Liver (tissue), 9 donors: ENCODE data around the gene OR10A6. TPM values are rescaled to one million over a fixed set of nuclear protein-coding genes. Genes with fewer than 3 reads are reported as not detected.

Experiments
- DNase-seq: peaks from one replicate; pipeline ENCODE4 v3.0.0-alpha.2; 2017; ENCODE audit warnings: low spot score
- H3K27ac ChIP-seq, 2 donors: one replicate each; pipeline ENCODE4 v1.7.0; 2013; ENCODE audit warnings: inconsistent platforms in 2 of 2, low read length in 2 of 2, control low read depth in 1 of 2, low read depth in 1 of 2, mild to moderate bottlenecking in 1 of 2
- H3K27me3 ChIP-seq, 4 donors: one replicate each; pipeline versions ENCODE4 v1.6.1 to v1.7.0; 2013; ENCODE audit warnings: low read length in 3 of 4, inconsistent platforms in 1 of 4, mild to moderate bottlenecking in 1 of 4, moderate library complexity in 1 of 4; ENCODE audit not compliant: control insufficient read depth in 4 of 4, insufficient read depth in 4 of 4
- H3K36me3 ChIP-seq, 4 donors: one replicate each; pipeline versions ENCODE4 v1.6.1 to v1.7.0; 2013; ENCODE audit warnings: low read length in 3 of 4, mild to moderate bottlenecking in 3 of 4, low read depth in 1 of 4, moderate library complexity in 1 of 4; ENCODE audit not compliant: control insufficient read depth in 4 of 4, insufficient read depth in 3 of 4
- H3K4me1 ChIP-seq, 4 donors: one replicate each; pipeline versions ENCODE4 v1.6.1 to v1.7.0; 2013; ENCODE audit warnings: low read length in 3 of 4, mild to moderate bottlenecking in 3 of 4, moderate library complexity in 1 of 4; ENCODE audit not compliant: control insufficient read depth in 4 of 4, insufficient read depth in 4 of 4
- H3K4me3 ChIP-seq, 3 donors: one replicate each; pipeline versions ENCODE4 v1.6.1 to v1.7.0; 2013; ENCODE audit warnings: low read length in 3 of 3, control low read depth in 1 of 3, low read depth in 1 of 3, mild to moderate bottlenecking in 1 of 3
- H3K9ac ChIP-seq, 2 donors: one replicate each; pipeline ENCODE4 v1.7.0; 2013; ENCODE audit warnings: low read length in 2 of 2, mild to moderate bottlenecking in 2 of 2, moderate library complexity in 2 of 2, control low read depth in 1 of 2, low read depth in 1 of 2
- H3K9me3 ChIP-seq, 4 donors: one replicate each; pipeline versions ENCODE4 v1.6.1 to v1.7.0; 2013; ENCODE audit warnings: low read length in 3 of 4; ENCODE audit not compliant: control insufficient read depth in 4 of 4
- EGR1 ChIP-seq, 2 donors: IDR thresholded peaks; 2 replicates each; pipeline ENCODE4 v1.6.1; 2016 to 2018; ENCODE audit warnings: antibody characterized with exemption in 2 of 2, low read depth in 2 of 2
- FOXA1 ChIP-seq: IDR thresholded peaks from 2 replicates; pipeline ENCODE4 v1.6.1; 2016; ENCODE audit warnings: antibody characterized with exemption
- FOXA2 ChIP-seq: IDR thresholded peaks from 2 replicates; pipeline ENCODE4 v1.6.1; 2016; ENCODE audit warnings: antibody characterized with exemption
- GABPA ChIP-seq, 2 donors: IDR thresholded peaks in 1 of 2; conservative IDR thresholded peaks in 1 of 2; 2 replicates each; pipeline ENCODE4 v1.6.1; 2016; ENCODE audit warnings: antibody characterized with exemption in 2 of 2, mild to moderate bottlenecking in 1 of 2, moderate library complexity in 1 of 2
- HNF4A ChIP-seq, 2 donors: conservative IDR thresholded peaks; 2 replicates each; pipeline ENCODE4 v1.6.1; 2016; ENCODE audit warnings: antibody characterized with exemption in 2 of 2, mild to moderate bottlenecking in 2 of 2
- HNF4G ChIP-seq: IDR thresholded peaks from 2 replicates; pipeline ENCODE4 v1.6.1; 2016; ENCODE audit warnings: antibody characterized with exemption
- JUND ChIP-seq, 2 donors: IDR thresholded peaks; 2 replicates each; pipeline ENCODE4 v1.6.1; 2016; ENCODE audit warnings: antibody characterized with exemption in 2 of 2
- NR2F2 ChIP-seq: IDR thresholded peaks from 2 replicates; pipeline ENCODE4 v1.6.1; 2016; ENCODE audit warnings: antibody characterized with exemption
- RXRA ChIP-seq, 2 donors: IDR thresholded peaks; 2 replicates each; pipeline ENCODE4 v1.6.1; 2017 to 2018; ENCODE audit warnings: antibody characterized with exemption in 2 of 2, mild to moderate bottlenecking in 1 of 2
- TAF1 ChIP-seq: conservative IDR thresholded peaks from 2 replicates; pipeline ENCODE4 v1.6.1; 2016; ENCODE audit warnings: antibody characterized with exemption, mild to moderate bottlenecking
- YY1 ChIP-seq: IDR thresholded peaks from 2 replicates; pipeline ENCODE4 v1.6.1; 2016; ENCODE audit warnings: antibody characterized with exemption, mild to moderate bottlenecking
- WGBS: extraction: QIAGEN DNeasy Blood & Tissue Kit; methylation state at CpG from one replicate; pipeline ENCODE4 v1.1.7; 2013; 5-methylcytosine and 5-hydroxymethylcytosine counted together
- polyA plus RNA-seq, 2 donors: library from polyadenylated mRNA; stranded (reverse) in 1 of 2; unstranded in 1 of 2; fragments of 200-250 nt in 1 of 2; fragments of >200 nt in 1 of 2; fragmentation: Nextera tagmentation in 1 of 2; extraction: Ambion mirVana in 1 of 2; gene quantifications; one replicate each; pipeline versions ENCODE4 v1.2.1 to v1.2.3, GENCODE V29; 2013 to 2015
- total RNA-seq, 2 donors: library from RNA; depleted of rRNA; stranded (reverse); fragments of >200 nt; gene quantifications; one replicate each; pipeline ENCODE4 v1.2.3, GENCODE V29; 2014
- TF ChIP-seq, protein P1 (sequence below): IDR thresholded peaks from 2 replicates; pipeline ENCODE4 v1.6.1; 2016; ENCODE audit warnings: antibody characterized with exemption
- TF ChIP-seq, protein P2 (sequence below): IDR thresholded peaks from 2 replicates; pipeline ENCODE4 v1.6.1; 2016; ENCODE audit warnings: antibody characterized with exemption, mild to moderate bottlenecking
- TF ChIP-seq, protein P3 (sequence below): IDR thresholded peaks from 2 replicates; pipeline ENCODE4 v1.6.1; 2016; ENCODE audit warnings: antibody characterized with exemption
- TF ChIP-seq, protein P4 (sequence below): IDR thresholded peaks from 2 replicates; pipeline ENCODE4 v1.6.1; 2016; ENCODE audit warnings: antibody characterized with exemption
- TF ChIP-seq, protein P5 (sequence below): fragments of 150-350 bp; IDR thresholded peaks from 2 replicates; pipeline ENCODE4 v1.5.1; 2017; ENCODE audit warnings: improper control_type of control experiment, low read depth, low read length; ENCODE audit not compliant: missing input control
- donor health status: healthy.
- donor health status: healthy.
- donor health status: healthy.
- donor health status: healthy.
- donor health status: healthy.

The OR10A6 gene
- total and polyA plus RNA-seq, 4 donors = not detected

DNA sequence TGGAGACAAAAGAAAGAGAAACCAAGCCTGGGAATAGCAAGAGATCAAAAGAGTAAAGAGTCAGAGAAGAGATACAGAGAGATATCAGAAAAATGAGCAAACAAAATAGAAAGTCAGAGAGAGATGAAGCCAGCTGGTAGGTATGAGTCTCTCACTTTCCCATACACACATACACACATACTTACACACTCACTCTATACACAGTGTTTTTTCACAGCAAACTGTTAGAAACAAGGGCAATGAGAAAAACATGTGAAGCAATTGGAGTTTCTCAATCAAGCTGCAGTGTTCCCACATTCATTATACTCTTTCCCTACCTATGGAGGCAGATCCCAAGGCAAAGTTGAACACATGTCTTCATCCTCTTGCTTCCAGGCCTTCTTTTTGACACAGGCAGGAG lies 36.8 kb upstream of the OR10A6 start:
- H3K27ac ChIP-seq = no peak overlapping the region
- H3K4me1 ChIP-seq = no peaks in the 10 kb centered on the region
- no peaks in the 10 kb centered on the region for H3K9me3 ChIP-seq
- no peaks in the 10 kb centered on the region for H3K27me3 ChIP-seq
- no peak for DNase-seq
- no peak overlapping the region for H3K9ac ChIP-seq
- H3K4me3 ChIP-seq = no peak overlapping the region
- H3K36me3 ChIP-seq = no peaks in the 10 kb centered on the region
- TF ChIP-seq, protein P1, sequence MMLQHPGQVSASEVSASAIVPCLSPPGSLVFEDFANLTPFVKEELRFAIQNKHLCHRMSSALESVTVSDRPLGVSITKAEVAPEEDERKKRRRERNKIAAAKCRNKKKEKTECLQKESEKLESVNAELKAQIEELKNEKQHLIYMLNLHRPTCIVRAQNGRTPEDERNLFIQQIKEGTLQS = no peak
- TF ChIP-seq, protein P2, sequence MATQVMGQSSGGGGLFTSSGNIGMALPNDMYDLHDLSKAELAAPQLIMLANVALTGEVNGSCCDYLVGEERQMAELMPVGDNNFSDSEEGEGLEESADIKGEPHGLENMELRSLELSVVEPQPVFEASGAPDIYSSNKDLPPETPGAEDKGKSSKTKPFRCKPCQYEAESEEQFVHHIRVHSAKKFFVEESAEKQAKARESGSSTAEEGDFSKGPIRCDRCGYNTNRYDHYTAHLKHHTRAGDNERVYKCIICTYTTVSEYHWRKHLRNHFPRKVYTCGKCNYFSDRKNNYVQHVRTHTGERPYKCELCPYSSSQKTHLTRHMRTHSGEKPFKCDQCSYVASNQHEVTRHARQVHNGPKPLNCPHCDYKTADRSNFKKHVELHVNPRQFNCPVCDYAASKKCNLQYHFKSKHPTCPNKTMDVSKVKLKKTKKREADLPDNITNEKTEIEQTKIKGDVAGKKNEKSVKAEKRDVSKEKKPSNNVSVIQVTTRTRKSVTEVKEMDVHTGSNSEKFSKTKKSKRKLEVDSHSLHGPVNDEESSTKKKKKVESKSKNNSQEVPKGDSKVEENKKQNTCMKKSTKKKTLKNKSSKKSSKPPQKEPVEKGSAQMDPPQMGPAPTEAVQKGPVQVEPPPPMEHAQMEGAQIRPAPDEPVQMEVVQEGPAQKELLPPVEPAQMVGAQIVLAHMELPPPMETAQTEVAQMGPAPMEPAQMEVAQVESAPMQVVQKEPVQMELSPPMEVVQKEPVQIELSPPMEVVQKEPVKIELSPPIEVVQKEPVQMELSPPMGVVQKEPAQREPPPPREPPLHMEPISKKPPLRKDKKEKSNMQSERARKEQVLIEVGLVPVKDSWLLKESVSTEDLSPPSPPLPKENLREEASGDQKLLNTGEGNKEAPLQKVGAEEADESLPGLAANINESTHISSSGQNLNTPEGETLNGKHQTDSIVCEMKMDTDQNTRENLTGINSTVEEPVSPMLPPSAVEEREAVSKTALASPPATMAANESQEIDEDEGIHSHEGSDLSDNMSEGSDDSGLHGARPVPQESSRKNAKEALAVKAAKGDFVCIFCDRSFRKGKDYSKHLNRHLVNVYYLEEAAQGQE = no peak
- no peak for TF ChIP-seq RXRA (IDR thresholded peaks at IDR 0.05)
- no peak for TF ChIP-seq HNF4A (conservative IDR thresholded peaks at IDR 0.05)
- TF ChIP-seq GABPA (IDR thresholded peaks at IDR 0.05 in 1 of 2, conservative IDR thresholded peaks at IDR 0.05 in 1 of 2) = no peak
- TF ChIP-seq EGR1 (IDR thresholded peaks at IDR 0.05; ENCODE audit: low read depth in 2 of 2) = no peak
- TF ChIP-seq NR2F2 = no peak
- TF ChIP-seq JUND (IDR thresholded peaks at IDR 0.05) = no peak
- TF ChIP-seq, protein P3, sequence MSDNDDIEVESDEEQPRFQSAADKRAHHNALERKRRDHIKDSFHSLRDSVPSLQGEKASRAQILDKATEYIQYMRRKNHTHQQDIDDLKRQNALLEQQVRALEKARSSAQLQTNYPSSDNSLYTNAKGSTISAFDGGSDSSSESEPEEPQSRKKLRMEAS = no peak
- no peak for TF ChIP-seq FOXA2
- TF ChIP-seq TAF1 = no peak
- no peak for TF ChIP-seq YY1
- TF ChIP-seq, protein P4, sequence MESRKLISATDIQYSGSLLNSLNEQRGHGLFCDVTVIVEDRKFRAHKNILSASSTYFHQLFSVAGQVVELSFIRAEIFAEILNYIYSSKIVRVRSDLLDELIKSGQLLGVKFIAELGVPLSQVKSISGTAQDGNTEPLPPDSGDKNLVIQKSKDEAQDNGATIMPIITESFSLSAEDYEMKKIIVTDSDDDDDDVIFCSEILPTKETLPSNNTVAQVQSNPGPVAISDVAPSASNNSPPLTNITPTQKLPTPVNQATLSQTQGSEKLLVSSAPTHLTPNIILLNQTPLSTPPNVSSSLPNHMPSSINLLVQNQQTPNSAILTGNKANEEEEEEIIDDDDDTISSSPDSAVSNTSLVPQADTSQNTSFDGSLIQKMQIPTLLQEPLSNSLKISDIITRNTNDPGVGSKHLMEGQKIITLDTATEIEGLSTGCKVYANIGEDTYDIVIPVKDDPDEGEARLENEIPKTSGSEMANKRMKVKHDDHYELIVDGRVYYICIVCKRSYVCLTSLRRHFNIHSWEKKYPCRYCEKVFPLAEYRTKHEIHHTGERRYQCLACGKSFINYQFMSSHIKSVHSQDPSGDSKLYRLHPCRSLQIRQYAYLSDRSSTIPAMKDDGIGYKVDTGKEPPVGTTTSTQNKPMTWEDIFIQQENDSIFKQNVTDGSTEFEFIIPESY = no peak
- TF ChIP-seq FOXA1 = no peak
- TF ChIP-seq HNF4G = no peak
- TF ChIP-seq, protein P5, sequence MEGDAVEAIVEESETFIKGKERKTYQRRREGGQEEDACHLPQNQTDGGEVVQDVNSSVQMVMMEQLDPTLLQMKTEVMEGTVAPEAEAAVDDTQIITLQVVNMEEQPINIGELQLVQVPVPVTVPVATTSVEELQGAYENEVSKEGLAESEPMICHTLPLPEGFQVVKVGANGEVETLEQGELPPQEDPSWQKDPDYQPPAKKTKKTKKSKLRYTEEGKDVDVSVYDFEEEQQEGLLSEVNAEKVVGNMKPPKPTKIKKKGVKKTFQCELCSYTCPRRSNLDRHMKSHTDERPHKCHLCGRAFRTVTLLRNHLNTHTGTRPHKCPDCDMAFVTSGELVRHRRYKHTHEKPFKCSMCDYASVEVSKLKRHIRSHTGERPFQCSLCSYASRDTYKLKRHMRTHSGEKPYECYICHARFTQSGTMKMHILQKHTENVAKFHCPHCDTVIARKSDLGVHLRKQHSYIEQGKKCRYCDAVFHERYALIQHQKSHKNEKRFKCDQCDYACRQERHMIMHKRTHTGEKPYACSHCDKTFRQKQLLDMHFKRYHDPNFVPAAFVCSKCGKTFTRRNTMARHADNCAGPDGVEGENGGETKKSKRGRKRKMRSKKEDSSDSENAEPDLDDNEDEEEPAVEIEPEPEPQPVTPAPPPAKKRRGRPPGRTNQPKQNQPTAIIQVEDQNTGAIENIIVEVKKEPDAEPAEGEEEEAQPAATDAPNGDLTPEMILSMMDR = no peak

DNA sequence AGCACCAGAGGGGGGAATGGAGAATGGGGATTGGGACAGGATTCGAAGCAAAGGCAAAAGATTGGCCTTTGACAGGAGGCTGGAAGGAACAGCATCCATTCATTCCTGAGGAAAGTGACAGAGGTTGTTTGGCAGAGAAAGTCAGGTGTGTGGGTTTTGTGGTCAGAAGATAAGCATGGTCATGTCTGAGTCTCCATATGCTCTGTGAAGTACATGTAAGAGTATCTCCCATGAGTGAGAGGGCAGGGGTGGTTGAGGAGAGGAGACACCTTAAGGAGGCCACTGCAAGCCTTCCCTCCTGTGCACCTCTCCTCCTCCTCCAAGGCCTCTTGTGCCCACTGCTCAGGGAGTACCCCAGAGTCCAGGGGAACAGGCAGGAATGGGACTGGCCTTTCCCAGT lies 36.0 kb upstream of the OR10A6 start:
- no peak for DNase-seq
- 55% methylated on average over 1 of the region's 1 CpG for WGBS
- H3K9me3 ChIP-seq = no peaks in the 10 kb centered on the region

More for the DNA sequence above, 36.0 kb upstream of the OR10A6 start:
- H3K4me1 ChIP-seq = no peaks in the 10 kb centered on the region
- H3K36me3 ChIP-seq = no peaks in the 10 kb centered on the region
- H3K9ac ChIP-seq = no peak overlapping the region
- TF ChIP-seq, protein P1 = no peak
- no peak for TF ChIP-seq TAF1
- no peak for TF ChIP-seq RXRA (IDR thresholded peaks at IDR 0.05)
- TF ChIP-seq YY1 = no peak
- TF ChIP-seq, protein P3 = no peak
- no peak for TF ChIP-seq FOXA2
- TF ChIP-seq JUND (IDR thresholded peaks at IDR 0.05) = no peak
- TF ChIP-seq, protein P5 = no peak
- no peak for TF ChIP-seq EGR1 (IDR thresholded peaks at IDR 0.05; ENCODE audit: low read depth in 2 of 2)
- H3K4me3 ChIP-seq = no peak overlapping the region
- no peaks in the 10 kb centered on the region for H3K27me3 ChIP-seq
- H3K27ac ChIP-seq = no peak overlapping the region
